Measurements from ENCODE around the gene THTPA.

THTPA gene, protein sequence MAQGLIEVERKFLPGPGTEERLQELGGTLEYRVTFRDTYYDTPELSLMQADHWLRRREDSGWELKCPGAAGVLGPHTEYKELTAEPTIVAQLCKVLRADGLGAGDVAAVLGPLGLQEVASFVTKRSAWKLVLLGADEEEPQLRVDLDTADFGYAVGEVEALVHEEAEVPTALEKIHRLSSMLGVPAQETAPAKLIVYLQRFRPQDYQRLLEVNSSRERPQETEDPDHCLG

DNA sequence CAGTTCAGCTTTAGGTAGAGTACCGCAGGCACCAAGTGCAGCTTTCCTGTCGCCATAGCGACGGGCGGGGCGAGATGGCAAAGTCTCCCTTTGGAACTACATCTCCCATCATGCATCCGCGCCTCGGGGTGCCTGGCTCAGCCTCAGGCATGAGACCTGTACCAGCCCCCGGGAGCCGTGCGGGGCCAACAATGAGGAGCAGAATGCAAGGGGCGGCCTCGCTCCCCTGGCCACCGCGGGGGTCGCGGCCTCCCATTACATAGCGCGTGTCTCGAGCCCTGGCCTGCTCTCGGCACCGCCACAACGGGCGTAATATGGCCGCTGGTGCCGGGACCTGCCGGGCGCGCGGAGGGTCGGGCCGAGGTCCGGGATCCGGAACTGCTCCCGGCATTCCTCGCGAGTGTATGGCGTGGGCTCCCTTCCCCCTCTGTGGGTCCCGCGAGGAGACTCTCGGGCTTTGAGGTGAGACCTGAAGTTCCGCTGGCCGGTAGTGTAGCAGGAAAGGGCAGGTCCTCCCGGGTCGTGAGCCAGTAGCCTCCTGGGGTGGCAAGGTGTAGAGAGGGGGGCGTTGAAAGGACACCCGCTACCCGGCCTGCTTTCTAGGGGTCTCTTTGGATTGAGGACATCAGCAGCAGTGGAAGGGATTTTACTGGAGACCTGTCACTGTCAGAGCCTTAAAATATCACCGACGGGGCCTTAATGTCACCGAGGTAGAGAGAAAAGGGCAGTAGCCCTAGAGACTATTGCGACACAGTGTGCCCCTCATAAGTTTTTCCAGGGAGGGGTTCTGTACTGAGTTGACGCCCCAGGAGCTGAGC is at the start of gene THTPA:
Gene THTPA (plus strand): TSS at position 390 of the 818 bp plus-strand sequence. CDS start 487 bp downstream, outside the sequence.
- peak; percentile 87 for DNase-seq

DNA sequence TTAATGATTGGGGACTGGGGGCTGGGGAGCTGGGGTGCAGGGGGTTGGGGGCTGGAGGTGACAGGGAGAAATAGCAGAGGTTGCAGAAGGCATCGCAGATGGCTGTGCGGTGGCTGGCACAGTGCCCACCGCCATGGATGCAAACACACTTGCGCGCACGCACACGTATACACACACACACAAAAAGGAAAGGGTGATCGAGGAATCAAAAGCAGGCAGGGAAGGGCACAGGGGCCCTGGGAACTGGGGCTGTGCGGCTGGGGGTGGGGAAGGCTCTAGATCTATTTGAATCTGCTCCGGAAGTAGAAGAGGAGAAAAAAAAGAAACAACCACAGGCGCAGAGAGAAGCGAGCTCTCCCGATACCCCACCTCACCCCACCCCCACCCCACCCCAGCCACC is 43.9 kb upstream of the THTPA start:
- DNase-seq, result no peak

DNA sequence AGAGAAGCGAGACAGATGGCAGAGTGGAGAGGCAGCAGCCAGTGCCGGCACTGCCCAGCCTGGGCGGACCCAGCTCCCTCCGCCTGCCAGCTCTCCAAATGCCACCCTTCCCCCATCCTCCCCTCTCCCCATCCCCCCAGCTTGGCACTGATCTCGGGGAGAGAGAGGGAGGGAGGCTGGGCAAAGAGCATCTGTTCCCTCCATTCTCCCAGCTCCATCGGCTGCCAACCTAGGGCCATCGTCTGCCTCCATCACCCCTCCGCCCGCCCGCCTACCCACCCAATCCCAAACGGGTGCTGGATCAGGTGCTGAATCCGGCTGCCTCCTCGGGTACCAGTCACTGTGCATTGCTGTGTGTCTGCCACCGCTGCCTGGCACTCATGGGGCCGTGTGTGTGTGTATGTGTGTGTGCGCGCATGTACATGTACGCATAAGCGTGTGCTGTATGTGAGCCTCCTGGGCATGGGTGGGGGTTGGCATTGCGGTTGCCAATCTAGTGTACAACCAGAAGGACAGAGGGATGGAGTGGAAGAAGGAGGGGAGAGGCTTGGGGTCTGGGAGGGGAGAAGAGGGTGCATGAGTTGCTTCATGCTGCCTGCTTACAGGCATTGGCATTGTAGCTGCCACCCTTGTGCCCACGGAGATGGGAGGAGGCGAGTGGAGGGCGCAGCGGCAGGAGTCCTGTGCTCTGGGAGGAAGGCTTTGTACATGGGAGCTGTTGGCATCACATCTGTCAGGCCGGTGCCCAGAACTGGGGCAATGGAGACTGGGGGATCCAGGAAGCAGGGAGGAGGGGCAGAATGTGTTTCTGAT is 42.9 kb upstream of the THTPA start:
- DNase-seq, result no peak

DNA sequence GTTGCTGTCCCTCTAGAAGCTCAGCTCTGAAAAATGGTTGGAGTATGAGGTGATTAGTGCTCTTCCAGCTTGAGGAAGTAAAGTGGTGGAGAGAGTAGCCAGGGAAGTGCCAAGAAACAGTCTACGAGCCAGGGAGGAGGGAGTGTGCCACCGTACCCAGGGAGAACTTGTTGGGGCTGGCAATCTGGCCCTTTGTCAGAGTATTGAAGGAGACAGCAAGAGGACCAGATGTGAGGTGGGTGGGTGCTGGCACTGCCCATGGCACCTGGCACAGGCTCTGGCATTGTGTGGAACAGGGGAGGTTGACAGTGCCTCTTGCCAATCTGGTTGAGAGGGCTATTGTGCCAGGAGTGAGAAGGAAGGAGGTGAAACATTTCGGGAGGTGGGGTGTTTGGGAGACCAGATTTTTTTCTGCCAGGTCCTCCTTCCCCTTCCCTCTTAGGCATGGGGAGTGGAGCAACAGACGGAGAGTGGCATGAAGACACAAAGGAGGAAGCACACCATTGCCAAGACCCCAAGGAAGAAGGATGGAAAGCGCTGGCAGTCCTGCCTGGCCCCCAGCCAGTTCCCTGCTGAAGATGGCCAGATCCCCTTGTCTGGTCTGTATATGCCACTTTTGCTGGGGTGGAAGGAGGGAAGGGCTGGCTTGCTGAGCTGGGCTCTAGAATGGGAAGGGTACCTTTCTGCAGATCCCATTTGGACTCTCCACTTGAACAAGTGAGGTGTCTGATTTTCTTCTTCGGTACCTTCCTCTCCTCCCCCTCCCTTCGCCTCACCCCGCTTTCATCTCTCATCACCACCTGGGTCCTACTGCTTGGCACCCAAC is 42.0 kb upstream of the THTPA start:
- DNase-seq, result no peak

DNA sequence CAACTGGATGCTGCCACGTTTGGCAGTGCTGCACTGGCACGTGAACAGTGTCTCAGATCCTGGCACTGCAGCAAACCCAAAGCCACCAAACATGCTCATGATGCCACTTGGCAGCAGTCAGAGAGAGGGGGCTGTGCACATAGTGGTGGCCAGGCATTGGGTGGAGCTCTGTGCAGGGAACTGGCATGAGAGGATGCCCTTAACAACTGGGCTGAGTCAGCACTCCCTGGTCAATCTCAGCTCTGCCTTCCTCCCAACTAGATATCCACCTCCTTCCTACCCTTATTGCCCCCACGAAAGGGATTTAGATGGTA is 41.5 kb upstream of the THTPA start:
- DNase-seq, result no peak

DNA sequence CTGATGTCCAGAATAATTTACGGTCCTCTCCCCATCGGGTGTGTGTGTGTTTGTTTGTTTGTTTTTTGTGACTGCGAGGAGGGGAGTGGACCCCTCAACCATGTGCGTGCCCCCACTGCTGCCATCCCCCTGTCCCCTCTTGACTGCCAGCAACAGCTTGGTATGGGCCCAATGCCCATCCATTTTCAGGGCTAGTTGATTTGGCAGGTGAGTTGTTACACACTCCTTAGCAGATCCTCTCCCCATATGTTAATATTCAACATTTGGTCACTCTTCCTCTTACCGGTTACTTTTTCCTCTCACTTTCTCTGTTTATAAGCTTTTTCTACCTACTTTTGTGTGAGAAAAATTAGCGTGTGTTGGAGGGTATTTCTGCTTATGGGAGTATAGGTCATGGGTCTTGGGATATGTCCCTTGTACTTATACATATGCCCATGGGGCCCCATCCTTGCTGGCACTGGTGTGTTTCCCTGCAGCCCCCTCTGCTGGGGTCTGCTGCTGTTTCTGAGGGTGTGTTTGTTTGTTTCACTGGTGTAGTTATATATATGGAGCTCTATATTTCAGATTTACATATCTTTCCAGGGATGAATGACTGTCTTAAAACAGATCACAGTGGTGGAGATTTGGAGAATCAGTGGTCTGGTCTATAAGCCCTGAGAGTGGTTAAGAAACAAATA is 38.3 kb upstream of the THTPA start:
- DNase-seq, result no peak

DNA sequence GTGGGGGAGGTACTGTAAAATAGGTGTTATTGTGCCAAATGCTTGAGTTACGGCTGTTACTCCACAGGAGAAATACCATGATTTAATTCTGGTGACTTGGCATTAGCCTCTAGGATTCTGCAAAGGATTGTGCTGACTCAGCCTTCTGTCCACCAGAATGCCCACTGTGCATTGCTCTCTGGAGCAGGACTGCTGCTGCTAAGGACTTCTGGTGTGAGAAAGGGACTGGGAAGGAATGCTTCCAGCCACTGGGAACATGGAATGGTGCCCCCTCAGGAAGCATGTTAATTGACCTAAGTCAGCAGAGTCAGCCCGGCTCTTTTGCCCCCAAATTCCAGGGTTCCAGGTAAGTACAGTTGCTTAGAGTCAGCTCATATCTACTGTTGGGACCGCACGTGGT is 37.4 kb upstream of the THTPA start:
- DNase-seq, result no peak

DNA sequence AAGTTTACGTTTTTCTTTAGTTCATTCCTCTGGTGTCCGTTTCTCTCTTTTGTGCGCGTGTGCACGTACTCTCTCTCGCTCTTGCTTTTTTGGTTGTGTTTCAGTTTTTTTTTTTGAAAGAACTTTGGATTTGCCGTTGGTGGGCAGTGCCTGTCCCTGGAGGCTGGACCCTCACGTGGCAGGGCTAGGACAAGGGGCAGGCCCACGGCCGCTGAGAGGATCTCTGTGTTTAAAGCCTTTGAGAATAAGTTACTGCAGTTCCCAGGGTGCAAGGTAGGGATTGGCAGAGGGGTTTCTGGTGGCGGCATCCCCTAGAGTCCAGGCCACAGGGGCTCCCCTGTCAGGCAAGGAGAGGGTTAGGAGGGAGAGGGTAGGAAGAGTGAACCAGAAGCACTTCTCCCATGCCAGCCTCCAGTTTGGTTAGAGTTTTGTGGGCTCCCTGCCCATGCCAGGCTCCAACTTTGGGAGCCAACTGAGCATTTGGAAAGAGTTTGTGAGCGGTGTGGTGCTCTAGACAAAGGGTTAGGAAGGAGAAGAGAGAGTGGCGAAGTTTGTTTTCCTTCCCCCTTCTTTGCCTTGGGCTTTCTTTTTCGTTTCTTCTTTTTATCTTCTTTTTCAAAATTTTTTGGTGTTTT is 35.1 kb upstream of the THTPA start:
- DNase-seq, result no peak

DNA sequence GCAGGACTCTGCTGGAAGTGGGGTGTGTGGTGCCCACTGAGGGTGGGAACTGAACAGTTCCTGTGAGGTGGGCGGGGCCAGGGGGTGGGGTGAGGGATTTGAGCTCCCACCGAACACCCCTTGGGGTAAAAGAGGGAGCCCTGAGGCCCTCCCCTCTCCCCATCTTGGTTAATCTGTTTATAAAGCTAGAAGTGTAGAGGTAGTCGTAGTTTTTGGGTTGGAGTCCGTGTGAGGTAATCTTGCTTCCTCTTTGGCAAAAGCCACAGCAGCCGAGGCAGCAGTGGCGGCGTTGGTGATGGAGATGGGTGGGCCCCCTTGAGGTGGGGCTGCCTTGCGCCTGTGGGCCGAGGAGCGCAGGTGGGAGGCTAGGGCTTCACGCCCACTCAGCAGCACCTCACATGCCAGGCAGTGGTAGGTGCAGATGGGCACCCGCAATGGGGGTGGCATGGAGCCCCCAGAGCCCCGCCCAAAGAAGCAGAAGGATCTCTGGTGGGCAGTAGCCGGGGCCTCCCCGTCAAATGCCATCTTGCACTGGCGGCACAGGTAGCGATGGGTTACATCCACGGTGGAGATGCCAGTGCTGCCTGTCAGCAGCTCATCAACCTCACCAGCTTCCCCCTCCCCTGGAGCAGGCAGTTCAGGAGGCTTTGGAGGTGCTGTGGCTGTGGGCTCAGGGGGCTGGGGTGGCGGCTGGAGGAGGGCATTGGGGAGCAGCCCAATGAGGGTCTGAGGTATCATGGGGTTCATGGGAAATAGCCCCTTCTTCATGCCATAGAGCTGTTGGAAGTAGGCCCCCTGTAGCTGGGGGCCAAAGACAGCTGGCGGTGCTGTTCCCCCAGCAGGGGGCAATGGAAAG is 34.1 kb upstream of the THTPA start:
- DNase-seq, result no peak

DNA sequence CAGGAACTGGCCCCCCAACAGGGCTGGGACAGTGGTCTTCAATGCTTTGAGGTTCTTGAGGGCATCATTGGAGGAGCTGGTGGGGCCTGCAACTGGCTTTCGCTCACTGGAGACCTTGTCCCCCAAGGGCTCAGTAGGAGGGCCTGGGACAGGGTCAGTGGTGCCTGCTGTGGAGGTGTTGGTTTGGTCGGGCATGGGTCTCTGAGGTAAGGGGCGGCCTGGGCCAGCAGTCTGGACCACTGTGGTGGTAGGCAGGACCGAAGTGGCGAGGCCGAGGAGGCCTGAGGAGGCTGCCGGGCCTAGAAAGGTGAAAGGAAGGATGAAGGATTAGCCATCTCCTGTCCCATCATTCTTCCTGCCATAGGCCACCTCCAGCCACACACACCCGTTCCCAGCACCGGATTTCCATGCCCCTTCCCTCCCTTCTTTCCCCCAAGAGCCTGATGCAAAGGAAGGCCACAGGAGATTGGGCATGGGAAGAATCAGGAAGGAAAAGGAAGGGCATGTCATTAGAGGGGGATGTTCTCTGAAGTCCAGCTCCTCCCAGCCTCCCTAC is 33.4 kb upstream of the THTPA start:
- no peak for DNase-seq

DNA sequence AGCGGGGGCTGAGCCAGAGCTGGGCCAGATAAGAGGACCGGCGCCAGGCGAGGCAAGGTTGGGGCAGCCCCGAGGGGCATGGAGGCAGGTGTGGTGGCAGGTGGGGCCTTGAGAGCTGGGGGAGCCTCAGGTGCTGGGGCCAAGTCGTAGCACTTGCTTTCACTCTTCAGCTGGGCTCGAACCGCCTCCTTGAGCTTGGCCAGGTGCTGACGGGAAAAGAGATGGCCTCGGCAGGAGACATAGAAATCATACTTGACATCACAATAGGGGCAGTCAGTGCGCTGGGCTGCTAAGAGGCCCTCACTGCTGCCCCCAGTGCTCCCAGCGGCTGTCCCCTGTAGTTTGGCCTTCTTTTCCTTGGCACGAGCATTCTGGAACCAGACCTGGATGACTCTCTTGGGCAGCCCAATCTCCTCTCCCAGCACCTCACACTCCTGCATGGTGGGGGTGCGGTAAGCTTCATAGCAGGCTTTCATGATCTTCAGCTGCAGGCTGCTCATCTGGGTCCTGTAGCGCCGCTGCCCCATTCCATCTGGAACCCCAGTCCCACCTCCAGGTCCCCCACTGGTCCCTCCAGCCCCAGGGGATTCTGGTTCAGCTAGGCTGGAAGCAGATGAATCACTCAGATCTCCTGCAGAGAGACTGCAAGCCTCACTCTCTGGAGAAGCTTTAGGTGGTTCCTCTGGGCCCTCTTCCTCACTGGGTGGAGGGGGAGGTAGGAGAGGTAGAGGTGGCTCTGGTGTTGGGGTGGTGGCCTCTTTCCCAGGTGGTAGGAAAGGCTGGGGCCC is 32.6 kb upstream of the THTPA start:
- DNase-seq, result no peak

DNA sequence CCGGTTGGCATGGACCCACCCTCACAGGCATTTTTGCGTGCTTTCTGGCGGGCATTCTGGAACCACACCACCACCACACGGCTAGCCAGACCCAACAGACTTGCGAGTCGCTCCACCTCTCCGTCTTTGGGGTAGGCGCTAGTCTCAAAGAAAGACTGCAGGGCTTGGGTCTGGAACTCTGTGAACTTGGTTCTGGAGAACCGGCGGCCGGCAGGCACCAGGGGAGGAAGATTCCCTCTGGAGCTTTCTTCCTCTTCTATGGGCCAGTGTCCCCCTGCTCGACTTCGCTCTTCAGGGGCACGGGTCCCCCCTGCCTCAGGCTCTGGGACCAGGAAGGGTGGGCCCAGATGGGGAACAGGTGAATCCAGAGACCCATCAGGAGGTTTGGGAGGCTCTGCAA is 31.1 kb upstream of the THTPA start:
- no peak for DNase-seq

DNA sequence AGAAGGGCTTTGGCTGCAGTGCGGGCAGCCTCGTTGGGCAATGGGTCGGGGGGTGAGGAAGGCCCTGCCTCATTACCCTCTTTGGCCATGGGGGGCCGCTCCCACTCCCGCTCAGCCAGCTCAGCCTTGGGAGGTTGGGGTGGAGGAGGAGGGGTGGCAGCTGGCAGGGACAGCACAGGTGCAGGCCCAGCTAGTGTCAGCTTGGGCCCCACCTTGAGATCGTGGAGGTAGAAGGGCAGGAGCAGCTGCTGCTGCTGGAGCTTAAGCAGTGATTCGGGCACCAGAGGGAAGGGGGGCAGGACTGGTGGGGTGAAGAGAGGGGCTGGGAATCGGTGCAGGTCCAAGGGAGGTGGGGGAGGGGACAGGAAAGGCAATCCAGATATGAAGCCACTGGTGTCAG is 30.5 kb upstream of the THTPA start:
- no peak for DNase-seq

DNA sequence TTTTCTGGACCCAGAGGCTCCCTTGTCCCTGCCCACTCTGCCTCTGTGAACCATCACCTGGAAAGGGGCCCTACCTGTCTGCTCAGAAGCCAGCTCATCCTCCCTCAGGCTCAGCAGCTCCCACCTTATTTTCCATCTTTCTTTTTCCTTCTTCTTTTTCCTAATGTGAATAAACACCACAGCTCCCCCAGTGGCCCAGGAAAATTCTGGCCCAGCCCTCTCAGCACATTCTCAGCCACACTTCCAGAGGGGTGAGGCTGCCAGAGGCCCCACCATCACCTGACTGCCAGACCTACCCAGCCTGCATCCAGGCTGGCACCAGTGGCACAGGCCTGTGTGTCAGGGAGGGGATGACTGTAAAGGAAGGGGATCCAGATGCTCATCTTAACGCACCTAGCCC is 27.5 kb upstream of the THTPA start:
- DNase-seq, result no peak

DNA sequence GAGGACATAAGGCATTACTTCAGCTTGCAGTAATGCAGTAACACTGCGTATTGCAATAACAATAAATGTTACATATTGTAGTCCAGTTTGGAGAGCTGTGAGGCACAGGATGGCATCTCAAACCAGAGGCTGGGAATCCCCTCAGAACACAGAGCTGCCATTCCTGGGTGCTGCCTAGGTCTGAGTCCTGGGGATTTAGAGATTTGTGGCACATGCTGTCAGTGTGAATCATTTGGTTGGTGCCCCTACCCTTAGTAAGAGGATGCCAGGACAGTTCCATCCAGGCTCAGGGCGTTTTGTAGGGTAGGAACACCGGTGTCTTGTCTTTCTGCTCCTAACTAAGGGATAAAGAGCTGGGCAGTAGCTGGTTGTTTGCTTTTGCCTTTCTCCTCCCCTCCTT is 27.1 kb upstream of the THTPA start:
- DNase-seq, result no peak

DNA sequence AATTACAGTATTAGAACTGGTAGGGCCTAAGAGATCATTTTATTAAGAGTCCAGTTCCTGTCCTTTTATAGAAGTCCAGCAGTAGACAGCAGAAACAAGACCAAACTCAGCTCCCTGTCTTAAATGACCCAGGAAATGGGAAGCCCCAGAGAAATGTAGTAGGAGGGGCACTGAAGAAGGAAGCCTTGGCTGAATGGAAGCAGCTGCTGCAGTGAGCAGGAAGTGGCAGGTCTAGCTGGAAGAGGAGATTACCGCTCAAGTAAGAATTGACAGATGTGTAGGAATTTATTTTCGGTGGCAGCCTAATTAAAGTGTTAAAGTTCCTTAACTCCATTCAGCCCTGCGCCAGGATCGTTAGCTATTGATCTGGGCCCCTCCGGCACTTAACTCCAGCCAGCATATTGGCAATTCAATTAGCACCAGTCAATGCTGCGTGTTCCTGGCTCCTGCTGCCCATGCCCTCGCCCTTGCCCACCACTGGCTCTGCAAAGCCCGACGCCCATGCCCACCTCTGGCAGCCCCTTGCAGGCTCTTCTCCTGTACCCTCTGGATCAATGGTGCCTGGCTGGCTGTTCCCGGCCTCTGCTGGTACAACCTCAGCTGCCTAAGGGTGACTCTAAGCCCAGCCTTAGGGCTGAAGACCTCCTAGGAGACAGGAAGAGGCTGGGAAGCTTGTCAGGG is 25.6 kb upstream of the THTPA start:
- DNase-seq, result no peak

DNA sequence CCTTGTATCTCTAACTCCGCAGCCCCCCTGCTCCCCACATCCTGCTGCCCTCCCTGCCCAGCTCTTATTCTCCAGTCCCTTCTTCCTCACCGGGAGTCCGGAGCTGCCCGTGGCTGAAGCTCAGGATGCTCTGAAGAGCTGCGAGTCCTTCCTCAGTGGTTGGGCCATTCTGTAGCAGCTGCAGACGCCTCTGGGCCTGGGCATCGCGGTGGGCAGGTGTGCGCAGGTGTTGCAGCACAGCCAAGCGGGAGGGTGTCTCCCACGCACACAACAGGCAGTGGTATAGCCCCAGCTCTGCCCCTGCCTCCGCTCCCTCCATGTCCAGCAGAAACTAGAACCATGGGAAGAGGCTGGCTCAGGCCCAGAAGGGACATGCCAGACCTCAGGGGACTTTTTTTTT is 24.7 kb upstream of the THTPA start:
- no peak for DNase-seq

DNA sequence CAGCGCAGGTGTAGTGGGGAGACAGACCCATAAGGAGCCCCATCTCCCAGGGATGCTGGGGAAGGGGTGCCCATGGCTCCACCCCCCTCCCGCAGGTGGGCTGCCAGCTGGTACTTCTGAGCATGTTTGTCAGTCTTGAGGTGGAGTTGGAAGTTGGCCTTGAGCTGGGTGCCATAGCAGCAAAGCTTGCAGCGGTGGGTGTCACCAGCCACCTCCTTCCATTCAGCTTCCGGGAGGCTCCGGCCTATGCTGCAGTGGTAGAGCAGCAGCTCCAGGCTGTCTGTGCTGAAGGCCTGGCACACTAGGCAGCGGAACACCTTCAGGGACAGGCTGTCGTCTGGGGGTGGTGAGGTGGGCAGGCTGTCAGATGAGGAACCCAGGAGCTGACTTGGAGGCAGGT is 23.4 kb upstream of the THTPA start:
- no peak for DNase-seq
